ENCODE results near the gene CLTA. TPM values are rescaled to one million over a fixed set of nuclear protein-coding genes. Genes with fewer than 3 reads are reported as not detected.
"Not testable (repeated sequence)": the region's sequence is repeated elsewhere in the genome, so short reads cannot be mapped to it uniquely, and the experiment has no call there.

Gene CLTA
- total and polyA plus RNA-seq, 2 donors (not counting 1 experiment from before 2014, with no cell fraction given): 32.3 to 71.0 TPM

DNA sequence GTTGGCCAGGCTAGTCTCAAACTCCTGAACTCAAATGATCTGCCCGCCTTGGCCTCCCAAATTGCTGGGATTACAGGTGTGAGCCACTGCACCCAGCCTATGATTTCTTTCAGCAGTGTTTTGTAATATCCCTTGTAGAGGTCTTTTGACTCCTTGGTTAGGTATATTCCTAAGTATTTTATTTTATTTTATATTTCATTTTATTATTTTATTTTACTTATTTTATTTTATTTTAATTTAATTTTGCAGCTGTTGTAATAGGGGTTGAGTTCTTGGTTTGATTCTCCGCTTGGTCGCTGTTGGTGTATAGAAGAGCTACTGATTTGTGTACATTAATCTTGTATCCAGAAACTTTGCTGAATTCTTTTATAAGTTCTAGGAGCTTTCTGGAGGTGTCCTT is 49.0 kb downstream of the CLTA start:
- H2AFZ ChIP-seq (ENCODE audit: insufficient read depth, low read depth, low read length, poor library complexity, severe bottlenecking); H3K27me3 ChIP-seq (replicated peaks in 1 of 4; ENCODE audit: control extremely low read depth in 1 of 4, control insufficient read depth in 3 of 4, insufficient read depth in 4 of 4, low read length in 3 of 4); intact Hi-C loops (cut with micrococcal nuclease); H4K20me1 ChIP-seq (ENCODE audit: control insufficient read depth, insufficient read depth, low read length, poor library complexity, severe bottlenecking); ATAC-seq (ENCODE audit: low read depth); H3K4me1 Mint-ChIP-seq; H3K4me3 ChIP-seq (ENCODE audit: control extremely low read depth in 1 of 5, extremely low read depth in 1 of 5, insufficient read depth in 1 of 5, low read depth in 2 of 5, low read length in 4 of 5); DNase-seq; H3K4me2 ChIP-seq (replicated peaks; ENCODE audit: low read depth, low read length, poor library complexity, severe bottlenecking); CTCF ChIA-PET; H3K9me3 Mint-ChIP-seq (ENCODE audit: insufficient read depth); H3K27ac ChIP-seq (ENCODE audit: low read length in 2 of 2); H3K27me3 Mint-ChIP-seq; POLR2A ChIA-PET; H3K9ac ChIP-seq (ENCODE audit: low read length); H3K4me3 Mint-ChIP-seq; H3K9me3 ChIP-seq (ENCODE audit: control extremely low read depth in 1 of 3, control insufficient read depth in 2 of 3, insufficient read depth in 1 of 3, low read length in 2 of 3); H3K27ac Mint-ChIP-seq; H3K4me1 ChIP-seq (ENCODE audit: control insufficient read depth in 2 of 2, insufficient read depth in 2 of 2, low read length in 2 of 2): not testable (repeated sequence)
- WGBS (ENCODE audit: insufficient coverage): 100% methylated on average over 2 of the region's 3 CpGs
- Histone ChIP-seq H3K36me3 (replicated peaks in 1 of 2; ENCODE audit: control extremely low read depth in 1 of 2, control insufficient read depth in 1 of 2, extremely low read depth in 1 of 2, insufficient read depth in 2 of 2, low read length in 1 of 2) (peaks cover 0 to 35% of the 10 kb centered on the region in 2 experiments), H3K79me2 (ENCODE audit: control insufficient read depth, insufficient read depth, low read length) (peaks cover 12% of the 10 kb centered on the region)

DNA sequence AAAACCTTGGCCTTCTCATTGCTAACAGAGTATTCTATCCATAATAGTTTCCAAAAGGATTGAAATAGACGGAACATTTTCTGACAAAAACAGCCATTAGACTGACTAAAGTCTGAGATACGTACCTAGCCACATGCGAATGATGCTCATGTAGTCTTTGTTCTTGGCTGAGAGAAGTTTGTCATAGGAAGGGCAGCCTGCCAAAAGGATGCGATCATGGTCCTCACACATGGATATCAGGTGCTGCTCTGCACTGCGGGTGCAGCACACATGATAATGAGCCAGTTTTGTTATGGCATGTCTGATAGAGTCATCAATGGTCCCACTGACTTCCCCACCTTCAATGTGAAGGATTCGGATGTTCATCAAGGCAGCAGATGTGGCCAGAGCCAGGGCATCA is 55.2 kb downstream of the CLTA start:
- H3K4me2 ChIP-seq (replicated peaks; ENCODE audit: low read depth, low read length, poor library complexity, severe bottlenecking): no peak overlapping the region
- no peaks in the 10 kb centered on the region for H3K9me3 ChIP-seq (ENCODE audit: control extremely low read depth in 1 of 3, control insufficient read depth in 2 of 3, insufficient read depth in 1 of 3, low read length in 2 of 3)
- peaks cover 22% of the 10 kb centered on the region for H3K4me1 Mint-ChIP-seq
- no peaks in the 10 kb centered on the region for H3K27me3 Mint-ChIP-seq
- no peak overlapping the region for H3K27ac Mint-ChIP-seq
- no peak for DNase-seq
- H3K9ac ChIP-seq (ENCODE audit: low read length): no peak overlapping the region
- peaks cover 0 to 35% of the 10 kb centered on the region in 2 experiments for H3K36me3 ChIP-seq (replicated peaks in 1 of 2; ENCODE audit: control extremely low read depth in 1 of 2, control insufficient read depth in 1 of 2, extremely low read depth in 1 of 2, insufficient read depth in 2 of 2, low read length in 1 of 2)
- peaks cover 29% of the 10 kb centered on the region for H4K20me1 ChIP-seq (ENCODE audit: control insufficient read depth, insufficient read depth, low read length, poor library complexity, severe bottlenecking)
- CTCF ChIA-PET: no interaction called here
- H3K27ac ChIP-seq (ENCODE audit: low read length in 2 of 2): no peak overlapping the region
- H3K4me3 Mint-ChIP-seq: no peak overlapping the region
- no peaks in the 10 kb centered on the region for H3K9me3 Mint-ChIP-seq (ENCODE audit: insufficient read depth)
- H3K27me3 ChIP-seq (replicated peaks in 1 of 4; ENCODE audit: control extremely low read depth in 1 of 4, control insufficient read depth in 3 of 4, insufficient read depth in 4 of 4, low read length in 3 of 4): no peaks in the 10 kb centered on the region
- H2AFZ ChIP-seq (ENCODE audit: insufficient read depth, low read depth, low read length, poor library complexity, severe bottlenecking): no peak overlapping the region
- H3K79me2 ChIP-seq (ENCODE audit: control insufficient read depth, insufficient read depth, low read length): peaks cover 42% of the 10 kb centered on the region
- ATAC-seq (ENCODE audit: low read depth): no peak
- peaks cover 6 to 9% of the 10 kb centered on the region in 2 donors for H3K4me1 ChIP-seq (ENCODE audit: control insufficient read depth in 2 of 2, insufficient read depth in 2 of 2, low read length in 2 of 2)
- H3K4me3 ChIP-seq (ENCODE audit: control extremely low read depth in 1 of 5, extremely low read depth in 1 of 5, insufficient read depth in 1 of 5, low read depth in 2 of 5, low read length in 4 of 5): no peak overlapping the region
- intact Hi-C loops (cut with micrococcal nuclease): no loop called here
- POLR2A ChIA-PET: no interaction called here
- TF ChIP-seq, protein P1, sequence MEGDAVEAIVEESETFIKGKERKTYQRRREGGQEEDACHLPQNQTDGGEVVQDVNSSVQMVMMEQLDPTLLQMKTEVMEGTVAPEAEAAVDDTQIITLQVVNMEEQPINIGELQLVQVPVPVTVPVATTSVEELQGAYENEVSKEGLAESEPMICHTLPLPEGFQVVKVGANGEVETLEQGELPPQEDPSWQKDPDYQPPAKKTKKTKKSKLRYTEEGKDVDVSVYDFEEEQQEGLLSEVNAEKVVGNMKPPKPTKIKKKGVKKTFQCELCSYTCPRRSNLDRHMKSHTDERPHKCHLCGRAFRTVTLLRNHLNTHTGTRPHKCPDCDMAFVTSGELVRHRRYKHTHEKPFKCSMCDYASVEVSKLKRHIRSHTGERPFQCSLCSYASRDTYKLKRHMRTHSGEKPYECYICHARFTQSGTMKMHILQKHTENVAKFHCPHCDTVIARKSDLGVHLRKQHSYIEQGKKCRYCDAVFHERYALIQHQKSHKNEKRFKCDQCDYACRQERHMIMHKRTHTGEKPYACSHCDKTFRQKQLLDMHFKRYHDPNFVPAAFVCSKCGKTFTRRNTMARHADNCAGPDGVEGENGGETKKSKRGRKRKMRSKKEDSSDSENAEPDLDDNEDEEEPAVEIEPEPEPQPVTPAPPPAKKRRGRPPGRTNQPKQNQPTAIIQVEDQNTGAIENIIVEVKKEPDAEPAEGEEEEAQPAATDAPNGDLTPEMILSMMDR (IDR thresholded peaks at IDR 0.05): no peak
- TF ChIP-seq EZH2 (IDR thresholded peaks at IDR 0.05; ENCODE audit: borderline replicate concordance, insufficient read depth, low read depth, low read length, poor library complexity, severe bottlenecking): no peak
- 100% methylated on average over 6 of the region's 6 CpGs for WGBS (ENCODE audit: insufficient coverage)

Measured in B cell (primary cell).